CD4-positive, alpha-beta T cell (primary cell): ENCODE data around the gene FLT4. TPM values are rescaled to one million over a fixed set of nuclear protein-coding genes. Genes with fewer than 3 reads are reported as not detected.

Experiments
- ATAC-seq: fragments of 200-7000 bp; cut with Tn5 transposase; one replicate; pipeline ENCODE4 v1.10.0; 2022; ENCODE audit warnings: mild to moderate bottlenecking; ENCODE audit not compliant: poor library complexity
- CTCF ChIA-PET: fragments of 350-600 bp; sonication (Branson Sonifier 250); formaldehyde crosslinking; loops from one replicate; lab custom pipeline; 2021; ENCODE audit warnings: antibody characterized with exemption, inconsistent platforms; lab: Charles Lee
- POLR2A ChIA-PET: fragments of 350-600 bp; sonication (Branson Sonifier 250); formaldehyde crosslinking; loops from one replicate; lab custom pipeline; 2021; ENCODE audit warnings: antibody characterized with exemption, inconsistent platforms; lab: Charles Lee
- DNase-seq, 14 experiments: peaks; one replicate each; pipeline ENCODE4 v3.0.0-alpha.2; 2013 to 2020; ENCODE audit warnings: mixed read lengths in 2 of 14
- H3K27ac ChIP-seq, 2 donors: one replicate each; pipeline versions ENCODE4 v1.5.1 to v1.7.0; 2013; ENCODE audit warnings: low read length in 2 of 2, low read depth in 1 of 2, mild to moderate bottlenecking in 1 of 2
- H3K27me3 ChIP-seq, 2 experiments: 1 replicate in 1 of 2; 2 replicates in 1 of 2; pipeline versions ENCODE4 v1.6.1 to v1.7.0; 2013; ENCODE audit warnings: low read length in 2 of 2, control low read depth in 1 of 2, mild to moderate bottlenecking in 1 of 2, moderate library complexity in 1 of 2; ENCODE audit not compliant: insufficient read depth in 2 of 2, control insufficient read depth in 1 of 2
- H3K36me3 ChIP-seq: one replicate; pipeline ENCODE4 v1.6.1; 2013; ENCODE audit warnings: low read length, control low read depth; ENCODE audit not compliant: insufficient read depth
- H3K4me1 ChIP-seq: one replicate; pipeline ENCODE4 v1.6.1; 2013; ENCODE audit warnings: low read length, control low read depth; ENCODE audit not compliant: insufficient read depth
- H3K4me3 ChIP-seq: one replicate; pipeline ENCODE4 v1.5.1; 2013; ENCODE audit warnings: mild to moderate bottlenecking, low read length, moderate library complexity
- H3K9me3 ChIP-seq, 2 experiments: 1 replicate in 1 of 2; 2 replicates in 1 of 2; pipeline versions ENCODE4 v1.6.1 to v1.7.0; 2013; ENCODE audit warnings: low read length in 2 of 2, mild to moderate bottlenecking in 2 of 2, control low read depth in 1 of 2, moderate library complexity in 1 of 2; ENCODE audit not compliant: control insufficient read depth in 1 of 2, insufficient read depth in 1 of 2
- H3K27ac Mint-ChIP-seq: one replicate; pipeline ENCODE4 v1.8.0; 2020; ENCODE audit warnings: mixed read lengths
- H3K27me3 Mint-ChIP-seq: one replicate; pipeline ENCODE4 v1.8.0; 2021; ENCODE audit warnings: mixed read lengths
- H3K36me3 Mint-ChIP-seq: one replicate; pipeline ENCODE4 v1.8.0; 2021; ENCODE audit warnings: low read depth, mixed read lengths
- H3K4me1 Mint-ChIP-seq: one replicate; pipeline ENCODE4 v1.8.0; 2021; ENCODE audit warnings: low read depth, mixed read lengths
- H3K4me3 Mint-ChIP-seq: one replicate; pipeline ENCODE4 v1.8.0; 2020; ENCODE audit warnings: mild to moderate bottlenecking, mixed read lengths
- H3K9me3 Mint-ChIP-seq: one replicate; pipeline ENCODE4 v1.8.0; 2020; ENCODE audit warnings: mixed read lengths
- CTCF ChIP-seq: fragments of 200-600 bp; IDR thresholded peaks from one replicate; pipeline ENCODE4 v1.8.0; 2022; ENCODE audit warnings: antibody characterized with exemption, mild to moderate bottlenecking
- intact Hi-C, 2 experiments: fragments of 100-400 bp; cut with DNase I in 1 of 2; cut with micrococcal nuclease in 1 of 2; formaldehyde crosslinking; loops; one replicate each; pipeline versions ENCODE4 v1.15.1 to v1.9.0; 2023 to 2025; cut with DNase I, micrococcal nuclease
- total RNA-seq, 174 experiments: library from RNA in 2 of 174; stranded (reverse) in 2 of 174; gene quantifications; one replicate each; pipeline ENCODE4 v1.2.3 and lab custom pipeline; 2021 to 2026

Gene FLT4
- total RNA-seq, 2 experiments from 2014 or later: 2.3 to 2.5 TPM

GRCh38 chr5:180598316-180598701, 51.1 kb downstream of the FLT4 start:
- Mint-ChIP-seq H3K27me3 (peaks cover 6% of the 10 kb centered on the region), H3K4me3 (no peak overlapping the region), H3K9me3 (no peaks in the 10 kb centered on the region), H3K4me1 (no peaks in the 10 kb centered on the region), H3K27ac (no peak overlapping the region), H3K36me3 (no peaks in the 10 kb centered on the region)
- ChIA-PET POLR2A (no interaction called here), CTCF (no interaction called here)
- H3K4me3 ChIP-seq: no peak overlapping the region
- no peaks in the 10 kb centered on the region for H3K36me3 ChIP-seq
- no peaks in the 10 kb centered on the region for H3K4me1 ChIP-seq
- intact Hi-C loops: no loop called here
- H3K27me3 ChIP-seq: peaks cover 0 to 5% of the 10 kb centered on the region in 2 experiments
- no peak for TF ChIP-seq CTCF
- DNase-seq (no peak), ATAC-seq (no peak)
- H3K9me3 ChIP-seq: no peaks in the 10 kb centered on the region
- no peak overlapping the region for H3K27ac ChIP-seq

GRCh38 chr5:180596668-180597231, 52.6 kb downstream of the FLT4 start:
- Mint-ChIP-seq H3K27me3 (peaks cover 21% of the 10 kb centered on the region), H3K36me3 (no peaks in the 10 kb centered on the region), H3K27ac (no peak overlapping the region), H3K9me3 (no peaks in the 10 kb centered on the region), H3K4me3 (no peak overlapping the region), H3K4me1 (peaks cover 4% of the 10 kb centered on the region)
- no peaks in the 10 kb centered on the region for H3K9me3 ChIP-seq
- no peak overlapping the region for H3K27ac ChIP-seq
- ChIA-PET POLR2A (no interaction called here), CTCF (no interaction called here)
- peaks cover 6 to 8% of the 10 kb centered on the region in 2 experiments for H3K27me3 ChIP-seq
- no peaks in the 10 kb centered on the region for H3K36me3 ChIP-seq
- H3K4me1 ChIP-seq: no peaks in the 10 kb centered on the region
- TF ChIP-seq CTCF: no peak
- no peak overlapping the region for H3K4me3 ChIP-seq
- intact Hi-C loops: no loop called here
- DNase-seq: no peak
- no peak for ATAC-seq

- TF ChIP-seq CTCF: no peak
- Histone ChIP-seq H3K36me3 (no peaks in the 10 kb centered on the region), H3K27me3 (peaks cover 6 to 8% of the 10 kb centered on the region in 2 experiments), H3K4me3 (no peak overlapping the region), H3K9me3 (no peaks in the 10 kb centered on the region), H3K4me1 (no peaks in the 10 kb centered on the region), H3K27ac (no peak overlapping the region)
- no peak overlapping the region for H3K4me3 Mint-ChIP-seq
- no peaks in the 10 kb centered on the region for H3K36me3 Mint-ChIP-seq
- no peak overlapping the region for H3K27ac Mint-ChIP-seq
- H3K27me3 Mint-ChIP-seq: peaks cover 21% of the 10 kb centered on the region
- ATAC-seq: no peak
- DNase-seq: no peak
- H3K4me1 Mint-ChIP-seq: peaks cover 4% of the 10 kb centered on the region
- no peaks in the 10 kb centered on the region for H3K9me3 Mint-ChIP-seq
- intact Hi-C loops: no loop called here
- ChIA-PET POLR2A (no interaction called here), CTCF (no interaction called here)
These were observed 53.2 kb downstream of the FLT4 start for GRCh38 chr5:180596115-180596667.
